Trophoblast cell (in vitro differentiated cells and primary cell): ENCODE data around the gene EGFL7.

Experiments used
- DNase-seq, 2 donors: peaks; one replicate each; pipeline ENCODE4 v3.0.0-alpha.2; 2016
- H2AFZ ChIP-seq: 2 replicates; pipeline ENCODE4 v1.6.1; 2013; ENCODE audit warnings: low read length, moderate library complexity, mild to moderate bottlenecking; ENCODE audit not compliant: insufficient read depth, poor library complexity
- H2AK5ac ChIP-seq: 2 replicates; pipeline ENCODE4 v1.6.1; 2013; ENCODE audit warnings: mild to moderate bottlenecking, low read length
- H2BK120ac ChIP-seq: 2 replicates; pipeline ENCODE4 v1.6.1; 2013; ENCODE audit warnings: low read length, mild to moderate bottlenecking, moderate library complexity; ENCODE audit not compliant: insufficient read depth, poor library complexity
- H2BK12ac ChIP-seq: 2 replicates; pipeline ENCODE4 v1.6.1; 2013; ENCODE audit warnings: mild to moderate bottlenecking, low read length, moderate library complexity
- H2BK5ac ChIP-seq: 2 replicates; pipeline ENCODE4 v1.6.1; 2013; ENCODE audit warnings: low read length, low read depth, moderate library complexity, mild to moderate bottlenecking; ENCODE audit not compliant: poor library complexity
- H3K14ac ChIP-seq: 2 replicates; pipeline ENCODE4 v1.6.1; 2013; ENCODE audit warnings: mild to moderate bottlenecking, low read length
- H3K18ac ChIP-seq: 2 replicates; pipeline ENCODE4 v1.6.1; 2013; ENCODE audit warnings: mild to moderate bottlenecking, low read length
- H3K23ac ChIP-seq: 2 replicates; pipeline ENCODE4 v1.6.1; 2013; ENCODE audit warnings: low read length
- H3K27ac ChIP-seq: 2 replicates; pipeline ENCODE4 v1.5.1; 2013; ENCODE audit warnings: low read depth, mild to moderate bottlenecking, inconsistent platforms, low read length, moderate library complexity
- H3K27me3 ChIP-seq: 2 replicates; pipeline ENCODE4 v1.6.1; 2013; ENCODE audit warnings: inconsistent platforms, mild to moderate bottlenecking, low read length, moderate library complexity; ENCODE audit not compliant: insufficient read depth
- H3K36me3 ChIP-seq, 2 experiments: 1 replicate in 1 of 2; 2 replicates in 1 of 2; pipeline ENCODE4 v1.6.1; 2013; ENCODE audit warnings: low read length in 2 of 2, mild to moderate bottlenecking in 2 of 2, moderate library complexity in 1 of 2; ENCODE audit not compliant: insufficient read depth in 2 of 2, control insufficient read depth in 1 of 2
- H3K4ac ChIP-seq: 2 replicates; pipeline ENCODE4 v1.6.1; 2013; ENCODE audit warnings: low read depth, mild to moderate bottlenecking, low read length, moderate library complexity
- H3K4me1 ChIP-seq, 2 experiments: 1 replicate in 1 of 2; 2 replicates in 1 of 2; pipeline ENCODE4 v1.6.1; 2013; ENCODE audit warnings: low read length in 2 of 2, mild to moderate bottlenecking in 2 of 2, moderate library complexity in 1 of 2; ENCODE audit not compliant: insufficient read depth in 2 of 2, control insufficient read depth in 1 of 2
- H3K4me2 ChIP-seq: 2 replicates; pipeline ENCODE4 v1.6.1; 2013; ENCODE audit warnings: inconsistent platforms, mild to moderate bottlenecking, low read length, moderate library complexity
- H3K4me3 ChIP-seq: 2 replicates; pipeline ENCODE4 v1.5.1; 2013; ENCODE audit warnings: mild to moderate bottlenecking, low read depth, low read length, inconsistent platforms
- H3K79me1 ChIP-seq: one replicate; pipeline ENCODE4 v1.6.1; 2013; ENCODE audit warnings: low read length
- H3K79me2 ChIP-seq: 2 replicates; pipeline ENCODE4 v1.6.1; 2013; ENCODE audit warnings: low read length, mild to moderate bottlenecking; ENCODE audit not compliant: control insufficient read depth, insufficient read depth, poor library complexity
- H3K9ac ChIP-seq: 2 replicates; pipeline ENCODE4 v1.6.1; 2013; ENCODE audit warnings: mild to moderate bottlenecking, low read length
- H3K9me3 ChIP-seq: 2 replicates; pipeline ENCODE4 v1.6.1; 2013; ENCODE audit warnings: low read depth, mild to moderate bottlenecking, control low read depth, inconsistent platforms, low read length; ENCODE audit not compliant: insufficient read depth
- H4K12ac ChIP-seq: 2 replicates; pipeline ENCODE4 v1.6.1; 2013; ENCODE audit warnings: low read depth, mild to moderate bottlenecking, low read length, moderate library complexity
- H4K8ac ChIP-seq: 2 replicates; pipeline ENCODE4 v1.6.1; 2013; ENCODE audit warnings: low read depth, mild to moderate bottlenecking, low read length, moderate library complexity
- H4K91ac ChIP-seq: one replicate; pipeline ENCODE4 v1.6.1; 2013; ENCODE audit warnings: low read depth, mild to moderate bottlenecking, low read length, moderate library complexity
- WGBS: extraction: QIAGEN DNeasy Blood & Tissue Kit; methylation state at CpG from one replicate; pipeline ENCODE4 v1.1.7; 2013; ENCODE audit warnings: missing lambda C conversion rate; ENCODE audit not compliant: insufficient read length, insufficient coverage; ENCODE audit errors: extremely low coverage; 5-methylcytosine and 5-hydroxymethylcytosine counted together

EGFL7 gene

DNA sequence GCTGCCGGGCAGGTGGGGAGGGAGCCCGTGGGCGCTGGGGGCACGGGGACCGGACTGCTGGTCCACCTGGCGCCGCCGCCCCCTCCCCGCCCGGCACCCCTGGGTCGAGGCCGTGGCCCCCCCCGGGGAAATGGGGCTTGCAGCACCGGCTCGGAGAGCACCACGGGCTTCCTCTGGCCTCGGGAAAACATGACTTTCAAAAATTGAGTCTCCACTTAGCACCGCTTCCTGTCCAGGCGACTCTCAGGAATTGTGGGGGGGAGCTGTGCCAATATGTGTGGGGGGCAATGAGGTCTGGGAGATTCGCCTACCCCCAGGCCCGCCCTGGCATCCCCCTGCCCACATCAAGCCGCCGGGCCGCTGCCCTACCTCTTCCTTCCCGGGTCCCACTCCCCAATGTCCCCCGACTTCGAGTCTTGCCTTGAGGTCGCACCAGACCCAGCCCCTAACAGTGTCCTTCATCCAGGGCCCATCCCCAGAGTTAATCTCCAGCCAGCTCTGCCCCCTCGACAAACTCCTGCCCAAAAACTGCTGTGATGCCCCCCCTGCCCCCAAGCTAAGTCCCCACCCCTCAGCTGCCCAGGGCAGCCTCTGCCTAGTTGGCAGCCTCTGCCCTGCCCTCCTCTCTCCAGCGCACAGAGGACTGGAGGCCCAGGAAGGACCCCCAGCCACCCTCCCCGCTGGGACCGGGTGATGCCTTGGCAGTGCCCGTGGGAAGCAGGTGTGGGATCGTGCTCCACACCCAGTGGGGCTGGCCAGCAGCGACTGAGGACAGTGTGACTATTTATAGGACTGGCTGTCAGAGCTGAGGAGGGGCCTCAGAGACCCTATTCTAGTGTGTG is 3.9 kb downstream of the EGFL7 start:
- no peaks in the 10 kb centered on the region for H3K79me2 ChIP-seq
- no peak overlapping the region for H4K91ac ChIP-seq
- peak overlapping the region; percentile 55 for H3K4me3 ChIP-seq
- no peaks in the 10 kb centered on the region for H3K36me3 ChIP-seq
- no peak overlapping the region for H3K14ac ChIP-seq
- H4K8ac ChIP-seq, result no peak overlapping the region
- peaks cover 3% of the 10 kb centered on the region for H3K79me1 ChIP-seq
- no peak overlapping the region for H3K23ac ChIP-seq
- H3K27me3 ChIP-seq, result peaks cover 5% of the 10 kb centered on the region
- no peak overlapping the region for H2AFZ ChIP-seq
- no peak overlapping the region for H3K4ac ChIP-seq
- peak overlapping the region; percentile 71 for H3K4me2 ChIP-seq
- H2AK5ac ChIP-seq, result peak overlapping the region; percentile 36
- H3K9me3 ChIP-seq, result no peaks in the 10 kb centered on the region
- H3K4me1 ChIP-seq, result peaks cover 3 to 5% of the 10 kb centered on the region in 2 experiments
- H2BK5ac ChIP-seq, result no peak overlapping the region
- no peak overlapping the region for H2BK120ac ChIP-seq
- no peak overlapping the region for H3K9ac ChIP-seq
- WGBS, result no CpG with 5 or more reads among the region's 35 CpGs
- no peak overlapping the region for H2BK12ac ChIP-seq
- no peak overlapping the region for H4K12ac ChIP-seq
- H3K27ac ChIP-seq, result no peak overlapping the region
- H3K18ac ChIP-seq, result no peak overlapping the region
- DNase-seq, result no peak

DNA sequence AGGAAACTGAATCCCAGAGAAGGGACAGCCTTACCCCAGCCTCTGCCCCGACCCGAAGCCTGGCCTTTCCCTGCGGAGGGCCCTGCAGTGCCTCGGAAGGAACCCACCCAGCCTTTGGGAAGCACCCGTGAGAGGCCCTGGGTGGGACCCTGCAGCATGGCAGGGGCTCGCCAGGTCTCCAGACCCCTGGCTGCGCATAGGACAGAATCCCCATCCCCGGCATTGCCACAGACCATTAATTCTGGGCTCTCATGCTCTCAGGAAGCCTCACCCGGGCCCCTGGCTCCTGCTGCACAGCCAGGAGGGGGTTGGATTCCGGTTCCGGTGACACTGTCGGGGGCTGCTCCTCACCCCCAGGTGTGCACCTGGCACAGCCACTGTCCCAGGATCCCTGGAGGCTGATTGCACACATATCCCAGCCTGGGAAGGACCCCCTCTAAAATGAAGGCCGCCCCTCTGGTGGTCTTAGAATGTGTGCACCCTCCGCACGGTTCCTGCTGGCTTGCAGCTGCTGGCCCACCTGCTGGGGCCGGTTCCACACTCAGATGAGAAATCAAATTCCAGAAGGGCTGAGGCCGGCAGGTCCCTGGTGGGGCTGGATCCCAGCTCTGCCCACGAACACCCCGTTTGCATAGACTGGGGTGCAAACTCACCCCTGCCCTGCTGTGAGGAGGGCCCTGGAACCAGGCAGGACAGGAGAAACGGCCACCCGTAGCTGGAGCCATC is 4.7 kb downstream of the EGFL7 start:
- Histone ChIP-seq H3K14ac (no peak overlapping the region), H2AFZ (no peak overlapping the region), H3K4ac (no peak overlapping the region), H2AK5ac (no peak overlapping the region), H3K4me1 (peaks cover 3 to 5% of the 10 kb centered on the region in 2 experiments), H3K9ac (no peak overlapping the region), H4K12ac (no peak overlapping the region), H2BK120ac (no peak overlapping the region), H3K9me3 (no peaks in the 10 kb centered on the region), H3K27me3 (peaks cover 5% of the 10 kb centered on the region), H4K91ac (no peak overlapping the region), H4K8ac (no peak overlapping the region), H3K4me2 (no peak overlapping the region), H3K23ac (no peak overlapping the region), H3K18ac (no peak overlapping the region), H3K79me2 (no peaks in the 10 kb centered on the region), H2BK5ac (no peak overlapping the region), H3K4me3 (no peak overlapping the region), H3K27ac (no peak overlapping the region), H2BK12ac (no peak overlapping the region), H3K79me1 (peaks cover 3% of the 10 kb centered on the region), H3K36me3 (no peaks in the 10 kb centered on the region)
- DNase-seq, result no peak
- no CpG with 5 or more reads among the region's 21 CpGs for WGBS

DNA sequence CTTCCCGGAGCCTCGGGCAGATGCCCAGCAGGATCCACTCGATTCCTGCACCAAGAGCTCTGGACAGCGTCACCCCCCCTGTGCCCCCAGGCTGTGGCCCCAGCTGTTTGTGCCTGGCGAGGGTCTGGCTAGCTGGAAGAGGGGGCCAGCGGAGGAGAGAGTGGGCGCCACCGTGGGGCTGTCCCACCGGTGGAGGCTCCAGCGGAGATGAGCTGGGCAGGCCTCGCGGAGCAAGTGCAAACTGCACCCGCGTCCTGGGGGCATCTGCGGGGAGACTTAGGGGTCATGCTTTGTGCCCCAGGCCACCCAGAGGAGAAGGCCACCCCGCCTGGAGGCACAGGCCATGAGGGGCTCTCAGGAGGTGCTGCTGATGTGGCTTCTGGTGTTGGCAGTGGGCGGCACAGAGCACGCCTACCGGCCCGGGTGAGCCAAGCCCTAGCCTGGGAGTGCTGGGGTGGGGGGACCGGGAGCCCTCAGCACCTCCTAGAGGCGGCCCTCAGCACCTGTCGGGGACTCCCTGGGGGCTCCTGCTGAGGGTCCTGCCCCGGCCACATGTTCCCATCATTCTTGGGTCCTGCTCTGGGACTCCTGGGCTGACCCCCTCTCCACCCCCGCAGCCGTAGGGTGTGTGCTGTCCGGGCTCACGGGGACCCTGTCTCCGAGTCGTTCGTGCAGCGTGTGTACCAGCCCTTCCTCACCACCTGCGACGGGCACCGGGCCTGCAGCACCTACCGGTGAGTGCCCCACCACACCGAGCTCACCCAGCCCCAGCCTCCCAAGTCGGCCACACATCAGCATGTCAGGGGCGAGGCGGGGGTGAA is 5.4 kb downstream of the EGFL7 start:
- Histone ChIP-seq H2BK12ac (no peak overlapping the region), H3K4ac (no peak overlapping the region), H2BK5ac (no peak overlapping the region), H4K8ac (no peak overlapping the region), H3K14ac (no peak overlapping the region), H2BK120ac (no peak overlapping the region), H3K4me3 (no peak overlapping the region), H3K9me3 (no peaks in the 10 kb centered on the region), H3K18ac (no peak overlapping the region), H3K27ac (no peak overlapping the region), H3K79me2 (no peaks in the 10 kb centered on the region), H4K91ac (no peak overlapping the region), H3K79me1 (peaks cover 3% of the 10 kb centered on the region), H3K4me2 (no peak overlapping the region), H2AFZ (no peak overlapping the region), H3K36me3 (peaks cover 0 to 2% of the 10 kb centered on the region in 2 experiments), H2AK5ac (no peak overlapping the region), H3K27me3 (peaks cover 5% of the 10 kb centered on the region), H3K9ac (no peak overlapping the region), H3K23ac (no peak overlapping the region), H3K4me1 (peaks cover 3 to 5% of the 10 kb centered on the region in 2 experiments), H4K12ac (no peak overlapping the region)
- no peak for DNase-seq
- WGBS, result no CpG with 5 or more reads among the region's 40 CpGs

DNA sequence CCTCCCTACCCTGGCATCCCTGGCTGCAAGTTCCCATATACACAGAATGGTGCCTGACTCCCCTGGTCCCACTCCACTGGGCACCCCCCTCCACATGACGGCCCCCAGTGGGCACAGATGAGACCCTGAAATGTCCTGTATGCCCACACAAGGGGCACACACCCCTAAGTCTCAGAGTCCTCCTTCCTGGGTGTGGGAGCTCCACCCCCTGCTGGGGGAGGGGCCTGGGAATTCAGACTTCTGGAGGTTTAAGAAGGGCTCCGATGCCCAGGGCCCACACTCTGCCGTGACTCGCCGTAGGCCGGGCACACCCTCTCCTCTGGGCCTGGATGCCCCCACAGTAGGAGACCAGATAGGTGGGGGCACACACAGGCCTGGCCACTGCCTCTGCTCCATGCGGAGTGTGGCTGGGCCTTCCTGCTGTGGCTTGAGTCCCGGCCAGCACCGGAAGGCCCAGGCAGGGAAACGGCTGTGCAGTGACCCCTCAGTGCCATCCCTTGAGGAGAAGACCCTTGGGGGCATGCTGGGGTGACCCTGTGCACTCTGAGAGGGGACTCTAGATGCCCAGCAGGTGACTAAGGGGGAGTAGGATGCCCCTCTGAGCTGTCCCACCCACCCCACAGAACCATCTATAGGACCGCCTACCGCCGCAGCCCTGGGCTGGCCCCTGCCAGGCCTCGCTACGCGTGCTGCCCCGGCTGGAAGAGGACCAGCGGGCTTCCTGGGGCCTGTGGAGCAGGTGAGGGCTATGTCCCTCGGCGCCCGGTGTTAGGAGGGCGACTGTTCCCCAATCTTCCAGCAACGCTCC is 6.5 kb downstream of the EGFL7 start:
- Histone ChIP-seq H3K36me3 (peaks cover 0 to 2% of the 10 kb centered on the region in 2 experiments), H3K9me3 (no peaks in the 10 kb centered on the region), H3K23ac (no peak overlapping the region), H3K14ac (no peak overlapping the region), H3K27me3 (peaks cover 5% of the 10 kb centered on the region), H3K79me2 (no peaks in the 10 kb centered on the region), H3K4me2 (no peak overlapping the region), H4K8ac (no peak overlapping the region), H4K12ac (no peak overlapping the region), H3K18ac (no peak overlapping the region), H3K79me1 (peaks cover 3% of the 10 kb centered on the region), H2BK120ac (no peak overlapping the region), H2BK5ac (no peak overlapping the region), H3K4ac (no peak overlapping the region), H4K91ac (no peak overlapping the region), H3K4me1 (peaks cover 3 to 5% of the 10 kb centered on the region in 2 experiments), H2AFZ (no peak overlapping the region), H3K4me3 (no peak overlapping the region), H2AK5ac (no peak overlapping the region), H3K27ac (no peak overlapping the region), H2BK12ac (no peak overlapping the region), H3K9ac (no peak overlapping the region)
- WGBS, result no CpG with 5 or more reads among the region's 23 CpGs
- DNase-seq, result no peak
